ENCODE data around the gene DPPA3.
"Not testable (repeated sequence)": the region's sequence is repeated elsewhere in the genome, so short reads cannot be mapped to it uniquely, and the experiment has no call there.

DNA sequence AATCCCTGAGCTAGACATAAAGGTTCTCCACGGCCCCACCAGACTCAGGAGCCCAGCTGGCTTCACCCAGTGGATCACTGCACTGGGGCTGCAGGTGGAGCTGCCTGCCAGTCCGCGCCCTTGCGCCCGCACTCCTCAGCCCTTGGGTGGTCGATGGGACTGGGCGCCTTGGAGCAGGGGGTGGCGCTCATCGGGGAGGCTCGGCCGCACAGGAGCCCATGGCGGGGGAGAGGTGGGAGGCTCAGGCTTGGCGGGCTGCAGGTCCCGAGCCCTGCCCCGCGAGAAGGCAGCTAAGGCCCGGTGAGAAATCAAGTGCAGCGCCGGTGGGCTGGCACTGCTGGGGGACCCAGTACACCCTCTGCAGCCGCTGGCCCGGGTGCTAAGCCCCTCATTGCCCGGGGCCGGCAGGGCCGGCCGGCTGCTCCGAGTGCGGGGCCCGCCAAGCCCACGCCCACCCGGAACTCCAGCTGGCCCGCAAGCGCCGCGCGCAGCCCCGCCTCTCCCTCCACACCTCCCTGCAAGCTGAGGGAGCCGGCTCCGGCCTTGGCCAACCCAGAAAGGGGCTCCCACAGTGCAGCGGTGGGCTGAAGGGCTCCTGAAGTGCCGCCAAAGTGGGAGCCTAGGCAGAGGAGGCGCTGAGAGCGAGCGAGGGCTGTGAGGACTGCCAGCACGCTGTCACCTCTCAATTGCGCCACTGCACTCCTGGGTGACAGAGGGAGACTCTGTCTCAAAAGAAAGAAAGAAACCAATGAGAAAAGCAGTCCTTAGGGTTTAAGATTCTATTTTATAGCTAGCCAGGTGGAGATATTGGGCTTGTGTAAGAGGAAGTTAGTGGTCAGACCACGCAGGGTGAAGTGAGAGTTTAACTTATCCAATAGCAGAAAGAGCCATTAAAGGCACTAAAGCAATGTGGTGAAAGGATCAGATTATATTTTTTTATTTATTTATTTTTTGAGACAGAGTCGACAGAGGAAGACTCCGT lies 41.0 kb downstream of the DPPA3 start:
- not testable (repeated sequence) for TF ChIP-seq CTCF, POLR2A (IDR thresholded peaks at IDR 0.05)
